ENCODE data around the gene U2AF1L4. TPM values are rescaled to one million over a fixed set of nuclear protein-coding genes. Genes with fewer than 3 reads are reported as not detected.
A peak's percentile ranks its signal among the peaks of the same experiment; 100 is the strongest.

U2AF1L4 gene
- total and polyA plus RNA-seq, 10 of the 15 experiments (the other 5 are each of a cell fraction or from before 2014, with no cell fraction given): 7.9 to 21.6 (median 15.1) TPM

- TF ChIP-seq USF1 (IDR thresholded peaks at IDR 0.05; ENCODE audit: borderline replicate concordance, extremely low read length, insufficient read depth, low read depth, low read length): no peak
- TF ChIP-seq SP1 (IDR thresholded peaks at IDR 0.05; ENCODE audit: low read depth, low read length): peak; percentile 99
- no peak for TF ChIP-seq JUNB (IDR thresholded peaks at IDR 0.05)
- TF ChIP-seq LARP7 (IDR thresholded peaks at IDR 0.05): peak; percentile 79
- no peak for TF ChIP-seq EP300 (IDR thresholded peaks at IDR 0.05; ENCODE audit: borderline replicate concordance in 1 of 2, control insufficient read depth in 1 of 2, low read depth in 2 of 2, low read length in 2 of 2)
- TF ChIP-seq ATF3 (IDR thresholded peaks at IDR 0.05; ENCODE audit: borderline replicate concordance, extremely low read depth, low read depth, low read length): peak; percentile 41; the same call in 1 of the 2 replicates
- TF ChIP-seq E2F4 (IDR thresholded peaks at IDR 0.05; ENCODE audit: low read depth, low read length): 0 out of 2 replicates have a peak, but pooled peaks have one; percentile 14
- TF ChIP-seq TBL1XR1 (IDR thresholded peaks at IDR 0.05; ENCODE audit: low read depth, low read length): peak; percentile 56; the same call in 1 of the 2 replicates
- TF ChIP-seq USF2 (IDR thresholded peaks at IDR 0.05; ENCODE audit: borderline replicate concordance, low read depth, low read length): no peak; the same call in 1 of the 2 replicates
- peak; percentile 74; the same call in 1 of the 2 replicates for TF ChIP-seq ZNF207 (IDR thresholded peaks at IDR 0.05; ENCODE audit: borderline replicate concordance)
- no peak for TF ChIP-seq KAT2A (conservative IDR thresholded peaks at IDR 0.05; ENCODE audit: control insufficient read depth, low read depth, low read length)
- peak; percentile 65 for TF ChIP-seq GATAD2B (conservative IDR thresholded peaks at IDR 0.05; ENCODE audit: low read depth)
- TF ChIP-seq ZNF217 (IDR thresholded peaks at IDR 0.05): no peak
- peak; percentile 87 for TF ChIP-seq KLF5 (IDR thresholded peaks at IDR 0.05; ENCODE audit: partially characterized antibody)
- 0 out of 4 replicates have a peak, but pooled peaks of 1 of the 2 experiments have one; percentile 55 for TF ChIP-seq SRF (IDR thresholded peaks at IDR 0.05; ENCODE audit: low read depth in 2 of 2, low read length in 2 of 2)
- TF ChIP-seq KDM1A (IDR thresholded peaks at IDR 0.05; ENCODE audit: borderline replicate concordance): no peak
- TF ChIP-seq BCLAF1 (IDR thresholded peaks at IDR 0.05): no peak
- peak; percentile 90 for TF ChIP-seq NKRF (conservative IDR thresholded peaks at IDR 0.05)
- TF ChIP-seq CBX3 (IDR thresholded peaks at IDR 0.05; ENCODE audit: borderline replicate concordance, low read depth): no peak
- no peak for TF ChIP-seq MYB (IDR thresholded peaks at IDR 0.05; ENCODE audit: borderline replicate concordance, low read depth, low read length)
These were observed 3.1 kb upstream of the U2AF1L4 start, which contains the start of gene LIN37 (continued) for GRCh38 chr19:35748106-35749020.

Measured in GM12878 (cell line).